ENCODE measurements around the gene ARID1B.
A peak's percentile ranks its signal among the peaks of the same experiment; 100 is the strongest.

Gene ARID1B

DNA sequence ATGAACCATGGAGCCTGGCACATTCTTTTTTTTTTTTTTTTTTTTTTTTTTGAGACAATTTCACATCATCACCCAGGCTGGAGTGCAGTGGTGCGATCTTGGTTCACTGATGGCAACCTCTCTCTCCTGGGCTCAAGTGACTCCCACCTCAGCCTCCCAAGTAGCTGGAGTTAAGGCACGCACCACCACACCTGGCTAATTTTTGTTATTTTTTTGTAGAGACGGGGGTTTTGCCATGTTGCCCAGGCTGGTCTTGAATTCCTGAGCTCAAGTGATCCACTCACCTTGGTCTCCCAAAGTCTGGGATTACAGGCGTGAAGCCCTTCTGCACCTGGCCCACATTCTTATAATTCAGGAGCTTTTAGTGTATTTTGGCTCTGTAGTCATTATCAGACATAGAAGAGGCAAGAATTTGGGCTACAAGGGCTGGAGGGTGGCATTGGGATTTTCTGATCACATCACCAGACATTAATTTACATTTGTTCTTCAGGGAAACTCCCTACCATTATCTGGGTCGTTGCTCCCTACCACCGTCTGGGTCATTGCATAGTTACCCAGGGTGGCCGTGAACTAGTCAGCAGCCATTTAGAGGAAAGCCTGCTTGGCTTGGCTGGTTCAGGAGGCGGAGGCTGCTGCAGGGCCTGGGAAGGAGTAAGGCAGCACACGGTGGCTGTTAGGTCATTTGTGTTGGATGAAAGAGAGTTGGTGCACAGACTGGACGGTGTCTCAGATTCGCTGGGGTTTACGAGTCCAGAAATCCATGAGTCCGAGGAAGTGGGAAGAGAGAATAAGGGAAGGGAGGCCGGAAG lies 17.6 kb downstream of the ARID1B start:
- Histone ChIP-seq H3K9me3 (ENCODE audit: insufficient read depth, low read length) (no peaks in the 10 kb centered on the region), H3K27me3 (ENCODE audit: low read length) (no peaks in the 10 kb centered on the region), H3K9me2 (replicated peaks; ENCODE audit: insufficient read depth, low read length) (no peaks in the 10 kb centered on the region), H3K79me2 (ENCODE audit: insufficient read depth, low read length) (peaks cover 98% of the 10 kb centered on the region), H3F3A (ENCODE audit: insufficient read depth) (no peaks in the 10 kb centered on the region), H3K36me3 (ENCODE audit: low read length) (no peaks in the 10 kb centered on the region), H3K27ac (ENCODE audit: low read depth, low read length) (no peak overlapping the region), H3K4me2 (ENCODE audit: low read depth, low read length, poor library complexity, severe bottlenecking) (peak overlapping the region; percentile 4), H4K20me1 (ENCODE audit: low read depth, low read length) (peaks cover 18% of the 10 kb centered on the region), H2AFZ (ENCODE audit: low read depth, low read length, severe bottlenecking) (no peak overlapping the region), H3K4me3 (ENCODE audit: insufficient read depth, low read length, poor library complexity, severe bottlenecking) (no peak overlapping the region), H3K9ac (ENCODE audit: low read length) (no peak overlapping the region)
- no peak for TF ChIP-seq EZH2phosphoT487 (conservative IDR thresholded peaks at IDR 0.05; ENCODE audit: low read length)
- TF ChIP-seq, protein P1, sequence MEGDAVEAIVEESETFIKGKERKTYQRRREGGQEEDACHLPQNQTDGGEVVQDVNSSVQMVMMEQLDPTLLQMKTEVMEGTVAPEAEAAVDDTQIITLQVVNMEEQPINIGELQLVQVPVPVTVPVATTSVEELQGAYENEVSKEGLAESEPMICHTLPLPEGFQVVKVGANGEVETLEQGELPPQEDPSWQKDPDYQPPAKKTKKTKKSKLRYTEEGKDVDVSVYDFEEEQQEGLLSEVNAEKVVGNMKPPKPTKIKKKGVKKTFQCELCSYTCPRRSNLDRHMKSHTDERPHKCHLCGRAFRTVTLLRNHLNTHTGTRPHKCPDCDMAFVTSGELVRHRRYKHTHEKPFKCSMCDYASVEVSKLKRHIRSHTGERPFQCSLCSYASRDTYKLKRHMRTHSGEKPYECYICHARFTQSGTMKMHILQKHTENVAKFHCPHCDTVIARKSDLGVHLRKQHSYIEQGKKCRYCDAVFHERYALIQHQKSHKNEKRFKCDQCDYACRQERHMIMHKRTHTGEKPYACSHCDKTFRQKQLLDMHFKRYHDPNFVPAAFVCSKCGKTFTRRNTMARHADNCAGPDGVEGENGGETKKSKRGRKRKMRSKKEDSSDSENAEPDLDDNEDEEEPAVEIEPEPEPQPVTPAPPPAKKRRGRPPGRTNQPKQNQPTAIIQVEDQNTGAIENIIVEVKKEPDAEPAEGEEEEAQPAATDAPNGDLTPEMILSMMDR (IDR thresholded peaks at IDR 0.05; ENCODE audit: insufficient read depth, low read length, poor library complexity, severe bottlenecking): no peak

DNA sequence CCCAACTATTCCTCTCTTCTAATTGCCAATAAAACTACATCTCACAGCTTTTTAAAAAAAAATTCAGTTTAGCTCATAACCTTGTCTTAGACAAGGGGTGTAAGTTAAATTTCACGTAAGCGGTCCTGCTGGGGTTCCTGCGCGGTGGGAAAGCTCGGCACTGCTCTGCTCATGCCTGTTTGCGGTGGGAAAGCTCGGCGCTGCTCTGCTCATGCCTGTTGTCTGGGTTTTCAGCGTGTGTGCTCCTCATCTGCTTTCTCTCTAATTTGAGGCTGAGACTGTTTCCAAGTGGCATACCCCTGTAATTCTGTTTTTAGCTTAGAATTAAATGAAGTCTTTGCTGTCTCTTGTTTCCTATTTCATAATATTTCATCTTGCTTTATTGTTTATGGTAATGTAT lies 18.6 kb downstream of the ARID1B start:
- H3K4me2 ChIP-seq (ENCODE audit: low read depth, low read length, poor library complexity, severe bottlenecking): no peak overlapping the region
- no peak overlapping the region for H3K9ac ChIP-seq (ENCODE audit: low read length)
- H4K20me1 ChIP-seq (ENCODE audit: low read depth, low read length): peaks cover 7% of the 10 kb centered on the region; the same call in 1 of the 2 replicates
- H3K9me3 ChIP-seq (ENCODE audit: insufficient read depth, low read length): no peaks in the 10 kb centered on the region
- H3F3A ChIP-seq (ENCODE audit: insufficient read depth): no peaks in the 10 kb centered on the region
- H3K27ac ChIP-seq (ENCODE audit: low read depth, low read length): no peak overlapping the region
- no peaks in the 10 kb centered on the region for H3K36me3 ChIP-seq (ENCODE audit: low read length)
- peaks cover 98% of the 10 kb centered on the region for H3K79me2 ChIP-seq (ENCODE audit: insufficient read depth, low read length)
- no peaks in the 10 kb centered on the region for H3K27me3 ChIP-seq (ENCODE audit: low read length)
- no peak overlapping the region for H2AFZ ChIP-seq (ENCODE audit: low read depth, low read length, severe bottlenecking)
- no peaks in the 10 kb centered on the region for H3K9me2 ChIP-seq (replicated peaks; ENCODE audit: insufficient read depth, low read length)
- TF ChIP-seq, protein P1 (IDR thresholded peaks at IDR 0.05; ENCODE audit: insufficient read depth, low read length, poor library complexity, severe bottlenecking): no peak
- no peak for TF ChIP-seq EZH2phosphoT487 (conservative IDR thresholded peaks at IDR 0.05; ENCODE audit: low read length)
- H3K4me3 ChIP-seq (ENCODE audit: insufficient read depth, low read length, poor library complexity, severe bottlenecking): no peak overlapping the region

DNA sequence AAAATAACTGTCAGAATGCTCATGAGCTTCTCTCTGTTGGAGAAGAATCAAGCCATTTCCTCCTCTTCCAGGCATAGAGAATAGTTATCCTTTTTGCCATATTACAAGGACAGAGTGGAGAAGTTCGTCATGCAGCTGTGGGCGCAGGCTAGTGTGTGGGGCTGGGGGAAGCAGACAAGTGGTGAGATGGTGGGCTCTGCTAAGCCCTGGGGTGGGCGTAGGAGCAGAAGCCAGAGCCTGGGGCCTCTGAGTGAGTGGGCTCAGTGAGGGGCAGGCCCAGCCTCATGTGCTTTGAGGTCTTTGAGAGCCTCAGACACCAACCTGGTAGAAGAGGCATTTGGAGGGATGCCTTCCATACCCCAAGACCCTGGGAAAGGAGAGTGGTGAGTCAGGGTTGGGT lies 19.4 kb downstream of the ARID1B start:
- no peak overlapping the region for H3K4me2 ChIP-seq (ENCODE audit: low read depth, low read length, poor library complexity, severe bottlenecking)
- no peaks in the 10 kb centered on the region for H3F3A ChIP-seq (ENCODE audit: insufficient read depth)
- H3K79me2 ChIP-seq (ENCODE audit: insufficient read depth, low read length): peaks cover 98% of the 10 kb centered on the region
- H3K9ac ChIP-seq (ENCODE audit: low read length): no peak overlapping the region
- no peak overlapping the region for H2AFZ ChIP-seq (ENCODE audit: low read depth, low read length, severe bottlenecking)
- H3K27me3 ChIP-seq (ENCODE audit: low read length): no peaks in the 10 kb centered on the region
- H3K27ac ChIP-seq (ENCODE audit: low read depth, low read length): no peak overlapping the region
- H3K36me3 ChIP-seq (ENCODE audit: low read length): no peaks in the 10 kb centered on the region
- no peaks in the 10 kb centered on the region for H3K9me2 ChIP-seq (replicated peaks; ENCODE audit: insufficient read depth, low read length)
- H4K20me1 ChIP-seq (ENCODE audit: low read depth, low read length): peaks cover 5% of the 10 kb centered on the region; the same call in 1 of the 2 replicates
- H3K9me3 ChIP-seq (ENCODE audit: insufficient read depth, low read length): no peaks in the 10 kb centered on the region
- TF ChIP-seq EZH2phosphoT487 (conservative IDR thresholded peaks at IDR 0.05; ENCODE audit: low read length): no peak
- TF ChIP-seq, protein P1 (IDR thresholded peaks at IDR 0.05; ENCODE audit: insufficient read depth, low read length, poor library complexity, severe bottlenecking): no peak
- no peak overlapping the region for H3K4me3 ChIP-seq (ENCODE audit: insufficient read depth, low read length, poor library complexity, severe bottlenecking)
